ES-I3 (cell line): Measurements from ENCODE around the gene SLC22A16.

ENCODE experiments used
- H3K36me3 ChIP-seq: 2 replicates; pipeline ENCODE4 v1.6.1; 2013; ENCODE audit warnings: mild to moderate bottlenecking, low read length, control low read depth, moderate library complexity; ENCODE audit not compliant: insufficient read depth
- H3K4me1 ChIP-seq: 2 replicates; pipeline ENCODE4 v1.6.1; 2013; ENCODE audit warnings: mild to moderate bottlenecking, control low read depth, low read length; ENCODE audit not compliant: insufficient read depth
- H3K9ac ChIP-seq: 2 replicates; pipeline ENCODE4 v1.6.1; 2013; ENCODE audit warnings: low read depth, mild to moderate bottlenecking, low read length, moderate library complexity
- H3K9me3 ChIP-seq: 2 replicates; pipeline ENCODE4 v1.6.1; 2013; ENCODE audit warnings: mild to moderate bottlenecking, low read length, moderate library complexity; ENCODE audit not compliant: control insufficient read depth, insufficient read depth

SLC22A16 gene

DNA sequence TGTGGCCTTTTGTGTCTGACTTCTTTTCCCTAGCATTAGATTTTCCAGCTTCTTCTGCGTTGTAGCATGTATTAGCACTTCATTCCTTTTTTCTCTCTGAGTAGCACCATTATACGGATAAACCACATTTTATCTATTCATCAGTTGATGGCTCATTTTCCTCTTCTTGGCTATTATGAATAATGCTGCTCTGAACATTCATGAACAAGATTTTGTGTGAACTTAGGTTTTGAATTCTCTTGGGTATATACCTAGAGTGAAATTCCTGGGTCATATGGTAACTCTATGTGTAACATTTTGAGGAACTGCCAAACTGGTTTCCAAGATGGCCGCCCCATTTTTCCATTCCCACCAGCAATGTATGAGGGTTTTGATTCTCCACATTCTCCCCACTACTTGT lies 28.7 kb downstream of the SLC22A16 start:
- Histone ChIP-seq H3K9ac (no peak overlapping the region), H3K36me3 (no peaks in the 10 kb centered on the region), H3K4me1 (no peaks in the 10 kb centered on the region), H3K9me3 (no peaks in the 10 kb centered on the region)

GRCh38 chr6:110446405-110446804 lies 30.0 kb downstream of the SLC22A16 start:
- no peaks in the 10 kb centered on the region for H3K9me3 ChIP-seq
- no peaks in the 10 kb centered on the region for H3K4me1 ChIP-seq
- H3K36me3 ChIP-seq: no peaks in the 10 kb centered on the region
- no peak overlapping the region for H3K9ac ChIP-seq

- H3K9me3 ChIP-seq: no peaks in the 10 kb centered on the region
- H3K9ac ChIP-seq: no peak overlapping the region
- H3K36me3 ChIP-seq: no peaks in the 10 kb centered on the region
- H3K4me1 ChIP-seq: no peaks in the 10 kb centered on the region
Measured at GRCh38 chr6:110440026-110440425, 36.4 kb downstream of the SLC22A16 start.

DNA sequence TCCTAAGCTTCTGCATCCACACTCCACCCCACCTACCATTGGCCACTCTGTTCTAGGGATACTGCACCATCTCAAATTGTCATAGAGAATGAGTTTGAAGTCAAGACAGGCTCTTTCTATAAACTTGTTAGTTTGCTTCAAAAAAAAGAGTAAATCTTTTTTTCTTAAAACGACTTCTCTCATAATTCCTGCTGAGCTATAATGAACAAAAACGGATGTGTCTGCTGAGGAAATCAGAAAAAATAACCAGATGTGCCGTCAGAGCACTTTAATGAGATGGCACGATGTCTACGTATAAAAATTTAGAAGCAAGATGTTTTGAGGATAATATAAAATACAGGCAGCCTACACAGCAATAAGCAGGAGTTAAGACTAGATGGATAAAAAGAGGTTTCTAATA lies 37.1 kb downstream of the SLC22A16 start:
- no peaks in the 10 kb centered on the region for H3K4me1 ChIP-seq
- H3K9me3 ChIP-seq: no peaks in the 10 kb centered on the region
- no peaks in the 10 kb centered on the region for H3K36me3 ChIP-seq
- H3K9ac ChIP-seq: no peak overlapping the region

- no peaks in the 10 kb centered on the region for H3K36me3 ChIP-seq
- 0 out of 2 replicates have a peak, but pooled peaks cover 5% of the 10 kb centered on the region for H3K4me1 ChIP-seq
- H3K9ac ChIP-seq: no peak overlapping the region
- H3K9me3 ChIP-seq: no peaks in the 10 kb centered on the region
Measured at GRCh38 chr6:110434961-110435602, 41.3 kb downstream of the SLC22A16 start.

GRCh38 chr6:110432285-110432900 lies 44.0 kb downstream of the SLC22A16 start:
- no peaks in the 10 kb centered on the region for H3K36me3 ChIP-seq
- H3K9ac ChIP-seq: no peak overlapping the region
- no peaks in the 10 kb centered on the region for H3K9me3 ChIP-seq

GRCh38 chr6:110430741-110431140 lies 45.7 kb downstream of the SLC22A16 start:
- H3K9me3 ChIP-seq: no peaks in the 10 kb centered on the region

More at GRCh38 chr6:110432285-110432900, 44.0 kb downstream of the SLC22A16 start:
- 0 out of 2 replicates have a peak, but pooled peaks cover 5% of the 10 kb centered on the region for H3K4me1 ChIP-seq

DNA sequence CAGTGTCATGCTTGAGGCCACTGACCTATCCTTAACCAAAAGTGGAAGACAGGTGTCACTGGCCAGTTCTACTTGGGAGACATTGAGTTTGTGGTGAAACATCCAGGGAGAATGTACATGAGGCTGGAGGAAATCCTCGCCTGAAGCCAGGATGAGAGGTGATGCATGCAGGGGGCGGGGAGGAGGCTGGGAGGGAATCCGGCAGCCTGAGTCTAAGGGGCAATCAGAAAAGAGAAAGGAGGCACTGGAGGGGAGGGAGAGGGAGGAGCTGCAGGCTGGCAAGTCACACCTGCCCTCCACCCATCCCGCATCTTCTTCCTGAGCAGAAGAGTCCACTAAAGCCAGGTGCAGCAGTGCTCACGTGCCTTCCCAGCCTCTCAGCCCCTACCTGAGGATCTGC lies 46.2 kb downstream of the SLC22A16 start:
- H3K36me3 ChIP-seq: no peaks in the 10 kb centered on the region
- H3K9me3 ChIP-seq: no peaks in the 10 kb centered on the region
- H3K9ac ChIP-seq: no peak overlapping the region
- H3K4me1 ChIP-seq: 0 out of 2 replicates have a peak, but pooled peaks cover 5% of the 10 kb centered on the region

More at GRCh38 chr6:110430741-110431140, 45.7 kb downstream of the SLC22A16 start:
- H3K4me1 ChIP-seq: 0 out of 2 replicates have a peak, but pooled peaks cover 5% of the 10 kb centered on the region
- no peaks in the 10 kb centered on the region for H3K36me3 ChIP-seq
- H3K9ac ChIP-seq: no peak overlapping the region

DNA sequence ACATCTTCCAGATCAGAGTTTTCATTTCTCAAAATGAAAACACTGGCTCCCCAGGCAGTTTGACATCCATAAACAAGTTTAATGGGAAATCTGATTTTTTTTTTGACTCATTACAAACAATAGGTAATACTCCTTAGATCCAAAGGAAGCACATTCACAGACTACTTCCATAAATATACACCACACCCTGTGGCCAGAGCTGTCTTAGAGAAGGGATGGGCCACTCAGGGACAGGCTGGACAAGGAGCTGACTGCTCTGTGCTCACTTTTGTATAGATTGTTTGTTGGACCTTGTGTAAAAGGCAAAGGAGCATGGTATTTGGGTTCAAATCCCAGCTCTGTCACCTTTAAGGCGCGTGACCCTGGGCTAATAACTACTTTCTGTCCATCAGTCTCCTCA lies 48.3 kb downstream of the SLC22A16 start:
- Histone ChIP-seq H3K4me1 (0 out of 2 replicates have a peak, but pooled peaks cover 5% of the 10 kb centered on the region), H3K9me3 (no peaks in the 10 kb centered on the region)

GRCh38 chr6:110425816-110426215 lies 50.6 kb downstream of the SLC22A16 start:
- Histone ChIP-seq H3K36me3 (no peaks in the 10 kb centered on the region), H3K4me1 (0 out of 2 replicates have a peak, but pooled peaks cover 5% of the 10 kb centered on the region), H3K9ac (no peak overlapping the region), H3K9me3 (no peaks in the 10 kb centered on the region)

More for the DNA sequence above, 48.3 kb downstream of the SLC22A16 start:
- no peak overlapping the region for H3K9ac ChIP-seq
- H3K36me3 ChIP-seq: no peaks in the 10 kb centered on the region

- H3K9me3 ChIP-seq: no peaks in the 10 kb centered on the region
- H3K36me3 ChIP-seq: no peaks in the 10 kb centered on the region
- H3K4me1 ChIP-seq: no peaks in the 10 kb centered on the region
- H3K9ac ChIP-seq: no peak overlapping the region
Measured at GRCh38 chr6:110422444-110422822, 54.0 kb downstream of the SLC22A16 start.

- H3K9ac ChIP-seq: no peak overlapping the region
- H3K36me3 ChIP-seq: no peaks in the 10 kb centered on the region
- no peaks in the 10 kb centered on the region for H3K4me1 ChIP-seq
Measured at GRCh38 chr6:110421749-110422443, 54.5 kb downstream of the SLC22A16 start.

GRCh38 chr6:110419028-110419739 lies 57.2 kb downstream of the SLC22A16 start:
- Histone ChIP-seq H3K4me1 (no peaks in the 10 kb centered on the region), H3K36me3 (no peaks in the 10 kb centered on the region), H3K9me3 (no peaks in the 10 kb centered on the region), H3K9ac (no peak overlapping the region)

More at GRCh38 chr6:110421749-110422443, 54.5 kb downstream of the SLC22A16 start:
- H3K9me3 ChIP-seq: no peaks in the 10 kb centered on the region

DNA sequence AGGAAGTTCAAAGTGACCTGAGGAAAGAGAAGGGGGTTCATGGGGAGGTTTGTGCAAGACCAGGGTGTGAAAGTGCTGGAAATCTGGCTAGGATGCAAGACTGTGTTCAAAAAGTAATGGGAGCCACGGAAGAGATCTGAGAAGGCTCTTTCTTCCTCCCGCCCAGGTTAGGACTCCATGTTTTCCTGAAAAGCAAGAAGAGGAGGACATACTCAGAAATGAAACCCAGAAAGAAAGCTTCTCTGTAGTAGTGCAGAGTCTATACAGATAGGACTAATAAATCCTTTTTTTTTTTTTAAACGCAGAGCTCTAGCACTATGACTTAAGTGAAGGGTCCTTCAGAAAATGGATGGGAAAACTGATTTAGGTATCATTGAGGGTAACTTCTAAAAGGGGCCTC lies 57.8 kb downstream of the SLC22A16 start:
- Histone ChIP-seq H3K9ac (no peak overlapping the region), H3K4me1 (no peaks in the 10 kb centered on the region), H3K9me3 (no peaks in the 10 kb centered on the region), H3K36me3 (no peaks in the 10 kb centered on the region)
